HG03139 (cell line): ENCODE results near the gene ABT1.

Experiments used
- ATAC-seq: cut with Tn5 transposase; IDR thresholded peaks from one replicate; pipeline ENCODE4 v1.9.1; 2021; ENCODE audit not compliant: unreplicated experiment

Gene ABT1

GRCh38 chr6:26571592-26572296 lies 25.0 kb upstream of the ABT1 start:
- no peak for ATAC-seq

DNA sequence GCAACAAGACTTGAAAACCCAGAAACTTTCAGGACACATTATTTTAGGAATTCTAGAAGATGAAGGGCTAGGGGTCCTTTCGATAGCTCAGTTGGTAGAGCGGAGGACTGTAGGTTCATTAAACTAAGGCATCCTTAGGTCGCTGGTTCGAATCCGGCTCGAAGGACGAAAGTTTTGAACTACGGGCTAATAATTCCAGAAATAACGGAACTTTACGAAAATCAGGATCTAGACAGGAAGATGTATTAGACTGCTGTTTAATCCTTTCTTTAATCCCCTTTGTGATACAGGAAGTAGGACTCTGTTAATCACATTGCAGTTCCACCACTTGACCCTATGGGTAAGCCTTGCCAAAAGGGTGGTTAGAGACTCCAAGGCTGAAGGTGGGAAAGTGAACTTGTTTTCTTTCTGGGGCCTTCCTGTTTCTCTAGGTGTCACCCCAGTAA lies 21.2 kb upstream of the ABT1 start:
- ATAC-seq: no peak

DNA sequence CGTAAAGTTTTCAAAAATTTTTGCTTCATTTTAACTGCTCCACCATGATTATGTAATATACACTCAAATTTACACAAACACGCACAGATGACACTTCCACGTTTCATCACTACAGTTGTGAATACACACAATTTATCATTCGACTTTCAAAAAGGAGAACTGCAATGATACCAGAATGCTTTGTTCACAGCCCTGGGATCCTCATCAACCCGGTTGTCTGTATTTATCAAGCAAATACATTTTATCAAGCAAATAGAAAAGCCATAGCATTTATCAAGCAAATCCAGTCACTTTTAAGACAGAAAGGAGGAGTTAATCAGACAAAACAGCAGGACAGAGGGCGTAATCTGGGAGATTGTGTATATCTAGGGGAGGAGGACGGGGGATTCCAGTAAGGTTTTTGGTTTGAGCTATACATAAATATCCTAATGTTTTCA lies 20.3 kb upstream of the ABT1 start:
- no peak for ATAC-seq

DNA sequence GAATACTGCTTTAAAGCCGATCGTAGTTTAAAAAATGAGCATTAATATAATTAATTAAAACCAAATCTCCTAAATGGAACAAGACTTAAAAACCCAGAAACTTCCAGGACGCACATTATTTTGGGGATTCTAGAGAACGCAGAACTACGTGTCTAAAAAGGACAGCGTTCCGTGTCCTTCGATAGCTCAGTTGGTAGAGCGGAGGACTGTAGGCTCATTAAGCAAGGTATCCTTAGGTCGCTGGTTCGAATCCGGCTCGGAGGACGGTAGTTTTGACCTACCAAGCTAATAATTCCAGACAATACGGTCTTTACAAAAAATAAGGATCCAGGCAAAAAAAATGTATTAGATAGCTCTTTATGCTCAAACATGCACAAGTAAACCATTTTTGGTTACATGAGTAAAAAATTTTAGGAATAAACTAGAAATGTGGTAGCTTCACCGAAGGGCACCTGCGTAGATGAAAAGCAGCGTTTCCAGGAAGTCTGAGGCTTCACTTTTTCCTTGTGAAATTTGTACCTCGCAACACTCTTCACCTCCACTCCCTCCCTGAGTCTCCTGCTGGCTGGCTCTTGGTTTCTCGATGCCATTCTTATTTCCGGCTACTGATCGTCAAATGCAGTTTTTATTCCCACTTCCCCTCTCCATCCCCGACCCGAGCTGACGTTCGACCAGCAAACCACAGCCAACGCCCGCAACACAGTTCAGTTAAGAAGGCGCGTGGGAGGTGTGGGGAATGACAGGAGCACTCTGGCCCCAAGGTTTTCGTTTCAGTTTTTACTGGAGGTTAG lies 19.6 kb upstream of the ABT1 start:
- no peak for ATAC-seq

DNA sequence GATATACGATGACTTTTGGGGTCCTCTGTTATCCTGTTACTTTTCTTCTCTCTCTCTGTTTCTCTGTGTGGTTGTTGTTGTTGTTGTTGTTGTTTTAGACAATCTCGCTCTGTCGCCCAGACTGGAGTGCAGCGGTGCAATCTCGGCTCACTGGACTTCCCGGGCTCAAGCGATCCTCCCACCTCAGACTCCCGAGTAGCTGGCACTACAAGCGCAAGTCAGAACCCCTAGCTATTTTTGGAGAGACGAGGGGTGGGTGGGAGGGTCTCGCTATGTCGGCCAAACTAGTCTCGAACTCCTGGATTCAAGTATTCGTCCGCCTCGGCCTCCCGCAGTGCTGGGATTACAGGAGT lies 19.1 kb upstream of the ABT1 start:
- no peak for ATAC-seq

- ATAC-seq: no peak
These were observed 18.5 kb upstream of the ABT1 start for GRCh38 chr6:26578279-26578678.

DNA sequence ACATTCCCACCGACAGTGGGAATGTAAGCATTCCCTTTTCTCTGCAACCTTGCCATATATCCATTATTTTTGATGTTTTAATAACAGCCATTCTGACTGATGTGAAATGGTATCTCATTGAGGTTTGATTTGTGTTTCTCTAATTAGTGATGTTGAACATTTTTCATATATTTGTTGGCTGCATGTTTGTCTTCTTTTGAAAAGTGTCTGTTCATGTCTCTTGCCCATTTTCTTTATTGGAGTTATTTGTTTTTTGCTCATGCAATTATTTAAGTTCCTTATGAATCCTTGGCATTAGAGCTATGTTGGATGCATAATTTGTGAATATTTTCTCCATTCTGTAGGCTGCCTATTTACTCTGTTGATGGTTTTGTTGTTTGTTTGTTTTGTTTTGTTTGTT lies 18.0 kb upstream of the ABT1 start:
- no peak for ATAC-seq

GRCh38 chr6:26581164-26581915 lies 15.4 kb upstream of the ABT1 start:
- ATAC-seq: no peak

DNA sequence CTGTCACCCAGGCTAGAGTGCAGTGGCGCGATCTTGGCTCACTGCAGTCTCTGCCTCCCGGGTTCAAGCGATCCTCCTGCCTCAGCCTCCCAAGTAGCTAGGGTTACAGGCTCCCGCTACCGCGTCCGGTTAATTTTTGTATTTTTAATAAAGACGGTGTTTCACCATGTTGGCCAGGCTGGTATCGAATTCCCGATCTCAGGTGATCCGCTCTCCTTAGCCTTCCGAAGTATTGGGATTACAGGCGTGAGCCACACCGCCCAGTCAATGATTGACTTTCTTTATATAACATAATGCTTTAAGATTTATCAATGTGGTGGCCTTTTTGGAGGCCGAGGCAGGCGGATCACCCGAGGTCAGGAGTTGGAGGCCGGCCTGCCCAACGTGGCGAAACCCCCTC lies 7.8 kb upstream of the ABT1 start:
- no peak for ATAC-seq

DNA sequence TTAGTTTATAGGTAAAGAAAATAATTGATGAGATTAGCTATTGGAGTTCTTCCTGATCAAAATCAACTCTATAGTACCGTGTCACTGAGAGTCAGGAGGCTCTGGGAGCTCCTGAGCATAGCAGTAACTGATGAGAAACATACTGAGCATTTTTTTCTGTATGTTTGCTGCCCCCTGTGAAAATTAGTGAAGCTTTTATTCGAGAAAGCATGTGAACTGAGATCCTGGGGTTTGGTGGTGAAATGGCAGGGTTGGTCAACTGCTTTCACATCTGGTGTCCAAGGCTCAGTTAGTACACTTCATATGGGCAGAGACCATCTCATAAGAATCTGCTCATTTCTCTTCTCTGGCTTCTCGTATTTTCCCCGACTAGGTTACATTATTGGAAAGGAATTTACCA lies 4.1 kb upstream of the ABT1 start:
- ATAC-seq: no peak

- ATAC-seq: no peak
These were observed 3.2 kb upstream of the ABT1 start for GRCh38 chr6:26593278-26594130.

DNA sequence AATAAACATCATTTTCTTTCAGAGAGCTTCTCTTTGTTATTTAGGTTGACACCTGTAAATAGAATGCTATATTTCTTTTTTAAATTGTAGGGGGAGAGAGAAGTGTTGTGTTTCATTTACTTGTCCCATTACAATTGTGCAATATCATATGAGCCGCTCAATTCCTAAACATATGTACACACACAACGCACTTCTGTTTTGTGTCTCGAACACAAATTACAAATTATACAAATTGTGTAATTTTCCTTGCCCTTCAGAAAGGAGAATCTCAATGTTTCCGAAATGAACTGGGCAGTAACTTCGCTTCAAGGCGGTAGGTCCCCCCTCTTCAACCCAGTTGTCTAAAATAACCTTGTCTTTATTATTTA lies 2.6 kb upstream of the ABT1 start:
- no peak for ATAC-seq

DNA sequence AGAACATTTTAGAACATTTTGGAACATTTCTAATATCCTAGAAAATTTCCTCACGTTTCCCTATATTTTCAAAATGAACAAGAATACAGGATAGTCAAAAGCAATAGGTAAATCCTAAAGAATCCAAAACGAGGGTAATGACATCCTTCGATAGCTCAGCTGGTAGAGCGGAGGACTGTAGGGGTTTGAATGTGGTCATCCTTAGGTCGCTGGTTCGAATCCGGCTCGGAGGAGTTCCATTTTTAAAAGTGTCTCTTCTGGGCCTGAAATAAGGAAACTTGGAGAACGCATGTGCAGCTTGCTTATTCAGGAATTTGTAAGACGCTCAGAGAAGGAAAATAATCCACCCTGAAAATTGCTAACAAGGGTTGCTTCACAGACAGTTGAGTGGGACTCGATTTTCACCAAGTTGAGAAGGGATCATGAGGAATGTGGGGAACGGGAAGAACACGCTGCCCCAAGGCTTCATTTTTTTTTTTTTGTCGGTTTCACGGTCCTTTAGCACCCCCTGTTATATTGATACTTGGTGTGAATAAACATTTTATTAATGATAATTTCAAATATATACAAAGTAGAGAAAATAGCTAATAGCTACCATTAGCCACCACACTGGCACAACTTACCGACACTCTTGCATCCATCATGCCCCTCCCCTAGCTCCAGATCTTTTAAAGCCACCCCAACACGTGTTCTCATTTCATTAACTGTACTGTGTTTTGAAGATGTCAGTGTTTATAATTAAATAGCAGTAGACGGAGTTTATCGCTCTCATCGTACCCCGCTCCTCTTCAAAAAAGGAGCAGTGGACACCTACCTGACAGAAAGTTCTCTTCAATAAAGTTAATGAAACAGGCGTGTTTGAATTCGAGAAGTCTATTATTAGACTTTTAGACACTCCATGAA lies 1.8 kb upstream of the ABT1 start:
- no peak for ATAC-seq

DNA sequence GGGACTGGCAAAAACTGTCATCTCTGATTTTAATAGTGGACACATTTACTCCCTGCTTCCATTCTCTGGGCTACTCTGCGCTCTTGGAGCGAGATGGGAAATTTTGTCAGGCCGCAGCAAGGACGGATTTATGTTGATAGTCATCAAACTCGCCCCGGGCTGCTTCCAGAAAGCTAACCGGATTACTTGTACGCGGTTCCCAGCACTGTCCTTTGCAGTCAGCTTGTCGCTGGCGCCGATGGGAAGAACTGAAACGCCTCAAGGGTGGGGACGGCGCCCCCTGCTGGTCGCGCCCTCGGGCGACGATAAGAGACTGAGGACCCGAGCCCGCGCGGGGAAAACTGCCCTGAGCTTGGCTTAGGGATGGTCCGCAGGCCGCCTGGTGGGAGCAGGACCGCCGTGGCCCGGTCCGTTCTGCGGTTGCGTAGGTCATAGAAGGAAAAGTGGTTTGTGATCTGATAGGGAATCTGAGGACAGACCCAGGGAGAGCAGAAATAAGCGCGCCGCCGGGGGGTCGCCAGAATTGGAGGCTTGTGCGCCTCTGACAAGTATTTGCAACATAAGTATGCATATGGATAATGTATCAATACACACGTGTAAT lies 984 bp upstream of the ABT1 start:
- peak; percentile 43 for ATAC-seq

GRCh38 chr6:26597389-26597766 lies 625 bp downstream of the ABT1 start:
- ATAC-seq: no peak

- ATAC-seq: no peak
These were observed 1.1 kb downstream of the ABT1 start for GRCh38 chr6:26597821-26598220.

- ATAC-seq: no peak
These were observed 1.5 kb downstream of the ABT1 start for GRCh38 chr6:26598267-26598666.

- no peak for ATAC-seq
These were observed 2.4 kb downstream of the ABT1 start for GRCh38 chr6:26599134-26599533.

- no peak for ATAC-seq
These were observed 2.8 kb downstream of the ABT1 start for GRCh38 chr6:26599591-26599990.

DNA sequence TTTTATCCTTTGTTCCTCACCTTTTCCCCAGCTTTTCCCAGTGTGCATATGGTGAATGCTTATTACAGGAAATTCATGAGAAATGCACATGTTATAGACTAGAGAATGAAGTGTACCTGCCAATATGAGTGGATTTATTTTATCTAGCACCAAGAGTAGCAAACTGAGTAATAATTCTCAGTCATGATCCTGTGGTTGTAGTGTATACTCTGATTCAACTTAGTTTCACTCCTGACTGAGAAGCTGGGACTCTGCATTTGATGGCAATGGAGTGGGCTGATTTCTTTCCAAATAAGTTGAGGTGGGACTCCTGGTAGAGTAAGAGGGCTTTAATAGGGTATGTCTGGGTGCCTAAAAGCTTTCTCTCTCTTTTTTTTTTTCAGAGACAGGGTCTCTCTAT lies 4.0 kb downstream of the ABT1 start:
- no peak for ATAC-seq
